ENCODE results near the gene CABP5. TPM values are rescaled to one million over a fixed set of nuclear protein-coding genes. Genes with fewer than 3 reads are reported as not detected.

The CABP5 gene
- total RNA-seq, 1 donor from 2014 or later = not detected

DNA sequence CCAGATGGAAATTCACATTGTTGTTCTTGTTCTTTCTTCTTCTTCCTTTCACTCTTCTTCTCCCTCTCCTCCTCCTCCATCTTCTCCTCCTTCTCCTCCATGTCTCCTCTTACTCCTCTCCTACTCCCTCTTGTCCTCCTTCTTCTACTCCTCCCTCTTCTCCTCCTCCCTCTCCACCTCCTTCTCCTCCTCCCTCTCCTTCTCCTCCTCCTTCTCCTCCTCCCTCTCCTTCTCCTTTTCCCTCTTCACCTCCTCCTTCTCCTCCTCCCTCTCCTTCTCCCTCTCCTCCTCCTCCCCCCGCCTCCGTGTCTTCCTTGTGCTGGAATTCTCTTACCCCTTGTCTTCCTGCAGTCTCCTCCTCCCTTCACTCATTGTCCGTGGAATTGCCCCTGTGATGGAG, 18.4 kb downstream of the CABP5 start:
- Mint-ChIP-seq H3K9me3 (no peaks in the 10 kb centered on the region), H3K27ac (no peak overlapping the region), H3K4me3 (no peak overlapping the region), H3K27me3 (peaks cover 58% of the 10 kb centered on the region), H3K4me1 (ENCODE audit: unreplicated experiment) (no peaks in the 10 kb centered on the region), H3K36me3 (no peaks in the 10 kb centered on the region)
- TF ChIP-seq, protein P1, sequence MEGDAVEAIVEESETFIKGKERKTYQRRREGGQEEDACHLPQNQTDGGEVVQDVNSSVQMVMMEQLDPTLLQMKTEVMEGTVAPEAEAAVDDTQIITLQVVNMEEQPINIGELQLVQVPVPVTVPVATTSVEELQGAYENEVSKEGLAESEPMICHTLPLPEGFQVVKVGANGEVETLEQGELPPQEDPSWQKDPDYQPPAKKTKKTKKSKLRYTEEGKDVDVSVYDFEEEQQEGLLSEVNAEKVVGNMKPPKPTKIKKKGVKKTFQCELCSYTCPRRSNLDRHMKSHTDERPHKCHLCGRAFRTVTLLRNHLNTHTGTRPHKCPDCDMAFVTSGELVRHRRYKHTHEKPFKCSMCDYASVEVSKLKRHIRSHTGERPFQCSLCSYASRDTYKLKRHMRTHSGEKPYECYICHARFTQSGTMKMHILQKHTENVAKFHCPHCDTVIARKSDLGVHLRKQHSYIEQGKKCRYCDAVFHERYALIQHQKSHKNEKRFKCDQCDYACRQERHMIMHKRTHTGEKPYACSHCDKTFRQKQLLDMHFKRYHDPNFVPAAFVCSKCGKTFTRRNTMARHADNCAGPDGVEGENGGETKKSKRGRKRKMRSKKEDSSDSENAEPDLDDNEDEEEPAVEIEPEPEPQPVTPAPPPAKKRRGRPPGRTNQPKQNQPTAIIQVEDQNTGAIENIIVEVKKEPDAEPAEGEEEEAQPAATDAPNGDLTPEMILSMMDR (conservative IDR thresholded peaks at IDR 0.05) = no peak
- DNase-seq (ENCODE audit: extremely low spot score, unreplicated experiment) = no peak

DNA sequence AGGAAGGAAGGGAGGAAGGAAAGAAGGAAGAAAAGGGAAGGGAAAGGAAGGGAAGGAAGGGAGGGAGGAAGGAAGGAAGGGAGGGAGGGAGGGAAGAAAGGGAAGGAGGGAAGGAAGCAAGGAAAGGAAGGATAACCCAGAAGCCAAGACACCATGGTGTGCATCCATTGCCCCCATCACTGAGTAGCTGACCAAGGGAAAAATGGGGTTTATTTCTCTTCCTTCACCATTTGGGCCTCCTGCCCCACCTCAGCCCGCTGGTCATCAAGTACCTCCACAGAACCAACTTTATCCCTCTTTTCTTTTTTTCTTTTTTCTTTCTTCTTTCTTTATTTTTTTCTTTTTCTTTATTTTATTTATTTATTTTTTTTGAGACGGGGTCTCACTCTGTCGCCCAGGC, 20.4 kb downstream of the CABP5 start:
- Mint-ChIP-seq H3K4me1 (ENCODE audit: unreplicated experiment) (no peaks in the 10 kb centered on the region), H3K36me3 (no peaks in the 10 kb centered on the region), H3K4me3 (no peak overlapping the region), H3K9me3 (no peaks in the 10 kb centered on the region), H3K27me3 (peaks cover 57% of the 10 kb centered on the region), H3K27ac (no peak overlapping the region)
- no peak for DNase-seq (ENCODE audit: extremely low spot score, unreplicated experiment)
- TF ChIP-seq, protein P1 (conservative IDR thresholded peaks at IDR 0.05) = no peak

DNA sequence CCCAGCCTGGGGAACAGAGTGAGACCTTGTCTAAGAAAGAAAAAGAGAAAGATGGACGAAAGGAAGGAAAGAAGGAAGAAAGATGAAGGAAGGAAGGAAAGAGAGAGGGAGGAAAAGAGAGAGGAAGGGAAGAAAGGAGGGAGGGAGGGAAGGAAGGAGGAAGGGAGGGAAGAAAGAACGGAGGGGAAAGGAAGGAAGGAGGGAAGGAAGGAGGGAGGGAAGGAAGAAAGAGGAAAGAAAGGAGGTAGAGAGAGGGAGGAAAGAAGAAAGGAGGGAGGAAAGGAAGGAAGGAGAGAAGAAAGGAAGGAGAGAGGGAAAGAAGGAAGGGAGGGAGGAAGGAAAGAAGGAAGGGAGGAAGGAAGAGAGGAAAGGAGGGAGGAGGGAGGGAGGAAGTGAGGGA, 20.9 kb downstream of the CABP5 start:
- peaks cover 61% of the 10 kb centered on the region for H3K27me3 Mint-ChIP-seq
- H3K9me3 Mint-ChIP-seq = no peaks in the 10 kb centered on the region
- no peaks in the 10 kb centered on the region for H3K36me3 Mint-ChIP-seq
- H3K27ac Mint-ChIP-seq = no peak overlapping the region
- H3K4me3 Mint-ChIP-seq = no peak overlapping the region
- TF ChIP-seq, protein P1 (conservative IDR thresholded peaks at IDR 0.05) = no peak
- DNase-seq (ENCODE audit: extremely low spot score, unreplicated experiment) = no peak
- no peaks in the 10 kb centered on the region for H3K4me1 Mint-ChIP-seq (ENCODE audit: unreplicated experiment)

DNA sequence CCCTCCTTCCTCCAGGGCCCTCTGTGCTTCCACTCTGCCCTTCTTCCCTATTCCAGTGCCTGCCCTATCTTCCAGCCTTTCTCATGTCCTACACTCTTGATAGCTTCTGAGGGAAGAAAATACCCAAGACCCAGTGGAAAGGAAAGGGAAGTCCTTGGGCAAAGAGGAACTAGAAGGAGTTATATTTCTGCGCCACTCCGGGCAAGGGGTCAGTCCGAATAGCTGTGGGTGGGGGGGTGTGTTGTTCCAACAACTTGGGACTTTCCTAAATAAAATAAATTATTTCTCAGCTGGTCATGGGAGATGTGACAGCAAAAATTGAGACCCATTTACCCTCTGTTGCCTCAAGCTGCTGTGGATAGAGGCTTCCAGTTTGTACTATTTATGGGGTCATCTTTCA, 23.2 kb downstream of the CABP5 start:
- TF ChIP-seq, protein P1 (conservative IDR thresholded peaks at IDR 0.05) = no peak
- Mint-ChIP-seq H3K4me3 (no peak overlapping the region), H3K27ac (no peak overlapping the region), H3K27me3 (peaks cover 62% of the 10 kb centered on the region), H3K4me1 (ENCODE audit: unreplicated experiment) (no peaks in the 10 kb centered on the region), H3K36me3 (no peaks in the 10 kb centered on the region), H3K9me3 (no peaks in the 10 kb centered on the region)
- no peak for DNase-seq (ENCODE audit: extremely low spot score, unreplicated experiment)

DNA sequence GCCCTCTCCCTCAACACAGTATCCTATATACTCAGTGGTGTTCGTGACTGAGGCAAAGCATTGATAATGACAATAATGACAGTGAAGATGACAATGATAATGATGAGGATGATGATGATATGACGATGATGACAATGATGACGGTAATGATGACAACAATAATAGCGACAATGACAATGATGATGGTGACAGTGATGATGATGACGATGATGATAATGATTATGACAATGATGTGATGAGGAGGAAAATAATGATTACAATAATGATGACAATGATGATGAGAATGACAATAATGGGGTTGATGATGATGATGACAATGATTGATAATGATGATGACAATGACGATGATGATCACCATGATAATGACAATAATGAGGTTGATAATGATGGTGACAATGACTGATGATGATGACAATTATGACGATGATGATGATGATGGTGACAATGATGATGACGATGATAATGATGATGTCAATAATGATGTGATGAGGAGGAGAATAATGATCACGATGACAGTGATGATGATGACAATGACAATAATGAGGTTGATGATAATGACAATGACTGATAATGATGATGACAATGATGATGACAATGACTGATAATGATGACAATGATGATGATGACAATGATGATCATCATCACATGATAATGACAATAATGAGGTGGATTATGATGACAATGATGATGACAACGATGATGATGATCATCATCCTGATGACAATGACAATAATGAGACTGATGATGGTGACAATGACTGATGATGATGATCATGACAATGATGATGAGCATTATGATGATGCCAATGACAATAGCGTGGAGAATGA, 32.7 kb downstream of the CABP5 start:
- TF ChIP-seq, protein P1 (conservative IDR thresholded peaks at IDR 0.05) = no peak
- no peak for DNase-seq (ENCODE audit: extremely low spot score, unreplicated experiment)
- Mint-ChIP-seq H3K9me3 (peaks cover 5% of the 10 kb centered on the region), H3K36me3 (no peaks in the 10 kb centered on the region), H3K4me3 (no peak overlapping the region), H3K4me1 (ENCODE audit: unreplicated experiment) (no peaks in the 10 kb centered on the region), H3K27ac (no peak overlapping the region), H3K27me3 (peaks cover 16% of the 10 kb centered on the region)
